ENCODE data around the gene SHD. TPM values are rescaled to one million over a fixed set of nuclear protein-coding genes. Genes with fewer than 3 reads are reported as not detected.

The SHD gene
- total and polyA plus RNA-seq, 7 donors: 18.8 to 84.7 (median 68.0) TPM; not detected in 4

DNA sequence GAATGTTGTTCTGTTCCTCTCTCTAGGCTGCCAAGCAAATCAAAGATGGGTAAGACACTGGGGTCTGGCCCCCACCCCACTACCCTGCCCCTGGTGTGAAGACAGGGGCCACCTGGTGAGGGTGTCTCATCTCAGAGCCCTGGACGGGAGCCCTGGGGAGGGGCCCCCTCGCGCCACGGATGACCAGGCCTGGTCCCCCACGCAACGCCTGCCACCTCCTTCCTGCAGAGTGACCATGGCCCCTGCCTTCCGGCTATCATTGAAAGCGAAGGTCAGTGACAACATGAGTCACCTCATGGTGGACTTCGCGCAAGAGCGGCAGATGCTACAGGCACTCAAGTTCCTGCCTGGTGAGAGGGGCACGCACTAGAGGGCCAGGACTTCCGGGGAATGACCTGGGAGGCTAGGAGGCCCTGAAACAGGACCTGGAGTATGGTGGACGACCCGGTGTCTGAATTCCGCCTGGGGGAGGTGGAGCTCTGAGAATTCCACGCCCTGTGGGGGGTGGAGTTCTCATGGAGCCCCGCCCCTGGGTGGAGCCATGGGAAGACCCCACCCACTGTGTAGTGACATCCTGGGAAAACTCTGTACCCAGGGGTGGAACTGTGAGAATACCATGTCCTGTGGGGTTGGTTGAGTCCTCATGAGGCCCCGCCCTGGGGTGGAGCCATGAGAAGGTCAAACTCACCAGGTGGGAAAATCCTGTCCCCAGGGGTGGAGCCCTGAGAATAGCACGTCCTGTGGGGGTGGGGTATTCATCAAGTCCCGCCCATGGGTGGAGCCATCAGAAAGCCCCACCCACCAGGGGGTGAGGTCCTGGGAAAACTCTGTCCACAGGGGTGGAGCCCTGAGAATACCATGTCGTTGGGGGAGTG lies 31.4 kb downstream of the SHD start:
- Histone ChIP-seq H3K27me3 (peaks cover 0 to 3% (median 2%) of the 10 kb centered on the region in 3 donors), H3K4me1 (no peaks in the 10 kb centered on the region), H3K36me3 (no peaks in the 10 kb centered on the region), H3K9me3 (no peaks in the 10 kb centered on the region), H3K27ac (no peak overlapping the region), H3K4me3 (no peak overlapping the region)
- no peak for TF ChIP-seq POLR2AphosphoS5 (IDR thresholded peaks at IDR 0.05)
- TF ChIP-seq POLR2A (IDR thresholded peaks at IDR 0.05): no peak
- no peak for TF ChIP-seq EP300 (IDR thresholded peaks at IDR 0.05)
- no peak for TF ChIP-seq CTCF (IDR thresholded peaks at IDR 0.05)
- no peak for DNase-seq
- intact Hi-C loops (cut with DNase I): no loop called here
- 88 to 92% methylated on average over 22 of the region's 22 CpGs for WGBS, 2 donors

DNA sequence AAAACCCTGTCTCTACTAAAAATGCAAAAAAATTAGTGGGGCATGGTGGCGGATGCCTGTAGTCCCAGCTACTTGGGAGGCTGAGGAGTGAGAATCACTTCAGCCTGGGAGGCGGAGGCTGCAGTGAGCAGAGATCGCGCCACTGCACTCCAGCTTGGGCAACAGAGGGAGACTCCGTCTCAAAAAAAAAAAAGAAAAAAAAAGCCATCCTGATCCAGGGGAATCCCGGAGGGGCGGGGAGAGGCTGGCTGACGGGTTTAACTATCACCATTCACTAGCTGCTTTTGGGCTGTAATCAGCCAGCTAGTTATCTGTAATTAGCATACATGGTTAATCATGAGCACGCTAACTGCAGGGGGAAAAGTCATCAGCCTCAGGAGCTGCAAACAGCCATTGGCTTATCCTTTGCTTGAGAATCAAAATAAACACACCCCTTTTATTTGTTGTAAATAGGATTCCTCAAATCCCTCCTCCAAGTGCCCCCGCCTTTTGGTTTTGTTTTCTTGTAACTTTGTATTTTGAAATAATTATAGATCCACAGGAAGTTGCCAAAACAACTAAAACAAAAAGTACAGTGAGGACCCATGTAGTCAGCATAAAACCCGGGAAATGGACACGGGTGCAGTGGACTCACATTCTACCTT lies 34.9 kb downstream of the SHD start:
- H3K4me3 ChIP-seq: no peak overlapping the region
- H3K4me1 ChIP-seq: no peaks in the 10 kb centered on the region

DNA sequence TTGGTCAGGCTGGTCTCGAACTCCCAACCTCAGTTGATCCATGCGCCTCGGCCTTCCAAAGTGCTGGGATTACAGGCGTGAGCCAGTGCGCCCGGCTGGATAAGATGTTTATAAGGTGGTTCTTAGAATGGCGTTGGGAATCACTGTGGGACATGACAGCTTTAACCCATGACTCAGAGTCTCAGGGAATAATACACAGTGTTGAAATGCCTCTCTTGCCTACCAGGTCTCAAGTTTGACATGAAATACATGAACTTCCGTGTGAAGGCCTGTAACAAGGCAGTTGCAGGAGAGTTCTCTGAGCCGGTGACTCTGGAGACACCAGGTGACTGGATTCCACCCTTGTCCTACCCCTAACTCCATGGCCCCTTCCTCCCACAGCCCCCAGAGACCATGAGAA lies 37.9 kb downstream of the SHD start:
- H3K27me3 ChIP-seq: peaks cover 0 to 3% (median 0%) of the 10 kb centered on the region in 3 donors
- no peaks in the 10 kb centered on the region for H3K4me1 ChIP-seq
- H3K4me3 ChIP-seq: no peak overlapping the region
- no peaks in the 10 kb centered on the region for H3K9me3 ChIP-seq
- no peak for DNase-seq
- 88 to 92% methylated on average over 9 of the region's 9 CpGs for WGBS, 2 donors
- intact Hi-C loops (cut with DNase I): no loop called here
- no peaks in the 10 kb centered on the region for H3K36me3 ChIP-seq
- no peak for TF ChIP-seq EP300 (IDR thresholded peaks at IDR 0.05)
- no peak for TF ChIP-seq POLR2AphosphoS5 (IDR thresholded peaks at IDR 0.05)
- no peak for TF ChIP-seq POLR2A (IDR thresholded peaks at IDR 0.05)
- no peak for TF ChIP-seq CTCF (IDR thresholded peaks at IDR 0.05)
- H3K27ac ChIP-seq: no peak overlapping the region

More for the DNA sequence above, 34.9 kb downstream of the SHD start:
- peaks cover 0 to 3% (median 0%) of the 10 kb centered on the region in 3 donors for H3K27me3 ChIP-seq
- WGBS, 2 donors: 21 to 56% methylated on average over 12 of the region's 12 CpGs
- DNase-seq: no peak
- H3K36me3 ChIP-seq: no peaks in the 10 kb centered on the region
- intact Hi-C loops (cut with DNase I): no loop called here
- no peak overlapping the region for H3K27ac ChIP-seq
- no peaks in the 10 kb centered on the region for H3K9me3 ChIP-seq
- TF ChIP-seq POLR2AphosphoS5 (IDR thresholded peaks at IDR 0.05) (no peak), POLR2A (IDR thresholded peaks at IDR 0.05) (no peak), CTCF (IDR thresholded peaks at IDR 0.05) (no peak), EP300 (IDR thresholded peaks at IDR 0.05) (no peak)

DNA sequence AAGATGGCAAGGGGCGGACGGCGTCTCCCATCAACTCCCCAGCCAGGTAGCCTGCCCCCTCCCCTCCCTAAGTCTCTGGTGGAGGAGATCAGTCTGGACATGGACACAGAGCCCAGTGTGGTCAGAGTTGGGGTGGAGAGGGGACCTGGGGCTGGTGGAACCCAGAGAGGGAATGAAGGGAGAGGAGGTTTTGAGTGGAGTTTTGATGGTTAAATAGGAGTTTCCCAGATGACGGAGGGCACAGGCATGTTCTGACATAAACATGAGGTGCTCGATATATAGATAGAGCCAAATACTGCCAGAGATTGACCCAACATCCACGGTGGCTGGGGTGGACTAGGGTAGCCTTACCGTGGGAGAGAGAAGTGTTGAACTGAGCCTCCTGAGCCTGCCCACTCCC lies 39.4 kb downstream of the SHD start:
- H3K4me1 ChIP-seq: no peaks in the 10 kb centered on the region
- H3K9me3 ChIP-seq: no peaks in the 10 kb centered on the region
- H3K4me3 ChIP-seq: no peak overlapping the region
- intact Hi-C loops (cut with DNase I): no loop called here
- peaks cover 0 to 3% (median 0%) of the 10 kb centered on the region in 3 donors for H3K27me3 ChIP-seq
- no peak for DNase-seq
- 95 to 96% methylated on average over 7 of the region's 7 CpGs for WGBS, 2 donors
- H3K36me3 ChIP-seq: no peaks in the 10 kb centered on the region
- no peak overlapping the region for H3K27ac ChIP-seq
- TF ChIP-seq POLR2A (IDR thresholded peaks at IDR 0.05) (no peak), CTCF (IDR thresholded peaks at IDR 0.05) (no peak), POLR2AphosphoS5 (IDR thresholded peaks at IDR 0.05) (no peak), EP300 (IDR thresholded peaks at IDR 0.05) (no peak)
